ENCODE data around the gene DHODH.
"Not testable (repeated sequence)": the region's sequence is repeated elsewhere in the genome, so short reads cannot be mapped to it uniquely, and the experiment has no call there.

Gene DHODH

GRCh38 chr16:72057313-72057712 is 48.8 kb downstream of the DHODH start:
- DNase-seq, result not testable (repeated sequence)

DNA sequence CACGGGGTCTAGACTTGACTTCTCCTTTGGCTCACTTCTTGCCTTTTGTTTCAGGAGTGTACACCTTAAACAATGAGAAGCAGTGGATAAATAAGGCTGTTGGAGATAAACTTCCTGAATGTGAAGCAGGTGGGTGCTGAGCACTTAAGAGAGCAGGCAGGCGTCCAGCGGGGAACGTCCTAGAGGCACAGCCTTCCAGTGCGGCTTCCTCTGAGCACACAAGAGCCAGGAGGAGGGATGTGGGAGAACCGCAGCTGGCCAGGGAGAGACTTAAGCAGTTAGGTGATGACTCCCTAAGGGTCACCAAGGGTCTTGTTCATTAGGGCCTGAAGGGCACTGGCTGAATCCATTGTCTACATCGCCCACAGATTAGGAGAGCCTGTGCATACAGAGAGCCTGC is 50.5 kb downstream of the DHODH start:
- not testable (repeated sequence) for DNase-seq

DNA sequence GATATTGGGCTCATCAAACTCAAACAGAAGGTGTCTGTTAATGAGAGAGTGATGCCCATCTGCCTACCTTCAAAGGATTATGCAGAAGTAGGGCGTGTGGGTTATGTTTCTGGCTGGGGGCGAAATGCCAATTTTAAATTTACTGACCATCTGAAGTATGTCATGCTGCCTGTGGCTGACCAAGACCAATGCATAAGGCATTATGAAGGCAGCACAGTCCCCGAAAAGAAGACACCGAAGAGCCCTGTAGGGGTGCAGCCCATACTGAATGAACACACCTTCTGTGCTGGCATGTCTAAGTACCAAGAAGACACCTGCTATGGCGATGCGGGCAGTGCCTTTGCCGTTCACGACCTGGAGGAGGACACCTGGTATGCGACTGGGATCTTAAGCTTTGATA is 51.9 kb downstream of the DHODH start:
- DNase-seq, result no peak

- no peak for DNase-seq
These were observed 53.0 kb downstream of the DHODH start for GRCh38 chr16:72061564-72061963.

GRCh38 chr16:72064361-72064894 is 55.9 kb downstream of the DHODH start:
- DNase-seq, result no peak

- no peak for DNase-seq
These were observed 58.2 kb downstream of the DHODH start for GRCh38 chr16:72066747-72067146.

DNA sequence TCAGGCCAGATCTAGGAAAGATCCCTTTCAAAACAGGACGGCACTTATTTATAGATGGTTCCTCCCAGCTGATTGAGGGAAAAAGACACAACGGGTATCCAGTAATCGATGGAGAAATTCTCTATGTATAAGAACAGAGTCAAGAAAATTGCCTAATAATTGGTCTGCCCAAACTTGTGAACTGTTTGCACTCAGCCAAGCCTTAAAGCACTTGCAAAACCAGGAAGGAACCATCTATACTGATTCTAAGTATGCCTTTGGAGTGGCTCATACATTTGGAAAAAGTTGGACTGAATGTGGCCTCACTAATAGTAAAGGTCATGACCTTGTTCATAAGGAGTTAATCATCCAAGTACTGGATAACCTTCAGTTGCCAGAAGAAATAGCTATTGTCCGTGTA is 60.4 kb downstream of the DHODH start:
- no peak for DNase-seq

GRCh38 chr16:72072514-72073342 is 64.2 kb downstream of the DHODH start:
- DNase-seq, result no peak

DNA sequence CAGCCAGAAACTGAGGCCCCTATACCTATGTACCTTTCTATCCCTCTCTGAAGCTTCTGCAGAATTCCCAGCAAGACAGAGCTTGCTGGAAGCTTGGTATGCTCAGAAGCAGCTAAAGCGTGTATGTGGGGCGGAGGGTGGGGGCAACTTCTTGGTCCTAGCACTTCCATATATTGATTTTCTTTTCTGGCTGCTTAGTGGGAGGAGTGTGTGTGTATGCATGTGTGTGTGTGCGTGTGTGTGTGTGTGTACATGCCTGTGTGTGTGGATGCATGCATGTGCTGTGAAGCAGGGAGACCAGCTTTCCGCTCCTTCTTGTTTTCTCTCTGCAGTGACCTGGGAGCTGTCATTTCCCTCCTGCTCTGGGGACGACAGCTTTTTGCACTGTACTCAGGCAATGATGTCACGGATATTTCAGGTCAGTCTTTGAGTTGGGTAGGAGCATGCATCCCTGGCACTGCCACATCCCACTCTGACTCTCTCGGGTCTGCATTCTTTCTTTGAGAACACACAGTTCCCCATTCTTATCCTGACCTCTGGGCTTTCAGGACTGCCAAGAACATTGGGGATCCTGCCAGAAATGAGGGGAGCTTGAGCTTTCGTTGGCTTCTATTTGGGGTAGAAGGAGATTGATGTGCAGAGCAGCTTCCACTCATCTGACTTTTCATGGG is 65.2 kb downstream of the DHODH start:
- no peak for DNase-seq

DNA sequence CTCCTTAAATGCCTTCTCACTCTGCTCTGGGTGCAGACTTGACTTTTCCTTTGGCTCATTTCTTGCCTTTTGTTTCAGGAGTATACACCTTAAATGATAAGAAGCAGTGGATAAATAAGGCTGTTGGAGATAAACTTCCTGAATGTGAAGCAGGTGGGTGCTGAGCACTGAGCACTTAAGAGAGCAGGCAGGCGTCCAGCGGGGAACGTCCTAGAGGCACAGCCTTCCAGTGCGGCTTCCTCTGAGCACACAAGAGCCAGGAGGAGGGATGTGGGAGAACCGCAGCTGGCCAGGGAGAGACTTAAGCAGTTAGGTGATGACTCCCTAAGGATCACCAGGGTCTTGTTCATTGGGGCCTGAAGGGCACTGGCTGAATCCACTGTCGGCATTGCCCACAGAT is 66.5 kb downstream of the DHODH start:
- not testable (repeated sequence) for DNase-seq
